Measurements from ENCODE around the gene COLEC12.

The COLEC12 gene

GRCh38 chr18:495017-495416 is 5.5 kb downstream of the COLEC12 start:
- DNase-seq (ENCODE audit: low read depth): no peak
- TF ChIP-seq, protein P1, sequence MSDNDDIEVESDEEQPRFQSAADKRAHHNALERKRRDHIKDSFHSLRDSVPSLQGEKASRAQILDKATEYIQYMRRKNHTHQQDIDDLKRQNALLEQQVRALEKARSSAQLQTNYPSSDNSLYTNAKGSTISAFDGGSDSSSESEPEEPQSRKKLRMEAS (IDR thresholded peaks at IDR 0.05; ENCODE audit: low read depth, low read length): no peak
- TF ChIP-seq POLR2A (IDR thresholded peaks at IDR 0.05; ENCODE audit: extremely low read depth, insufficient read length) (no peak), MYC (IDR thresholded peaks at IDR 0.05; ENCODE audit: low read depth, low read length) (no peak)
- TF ChIP-seq, protein P2, sequence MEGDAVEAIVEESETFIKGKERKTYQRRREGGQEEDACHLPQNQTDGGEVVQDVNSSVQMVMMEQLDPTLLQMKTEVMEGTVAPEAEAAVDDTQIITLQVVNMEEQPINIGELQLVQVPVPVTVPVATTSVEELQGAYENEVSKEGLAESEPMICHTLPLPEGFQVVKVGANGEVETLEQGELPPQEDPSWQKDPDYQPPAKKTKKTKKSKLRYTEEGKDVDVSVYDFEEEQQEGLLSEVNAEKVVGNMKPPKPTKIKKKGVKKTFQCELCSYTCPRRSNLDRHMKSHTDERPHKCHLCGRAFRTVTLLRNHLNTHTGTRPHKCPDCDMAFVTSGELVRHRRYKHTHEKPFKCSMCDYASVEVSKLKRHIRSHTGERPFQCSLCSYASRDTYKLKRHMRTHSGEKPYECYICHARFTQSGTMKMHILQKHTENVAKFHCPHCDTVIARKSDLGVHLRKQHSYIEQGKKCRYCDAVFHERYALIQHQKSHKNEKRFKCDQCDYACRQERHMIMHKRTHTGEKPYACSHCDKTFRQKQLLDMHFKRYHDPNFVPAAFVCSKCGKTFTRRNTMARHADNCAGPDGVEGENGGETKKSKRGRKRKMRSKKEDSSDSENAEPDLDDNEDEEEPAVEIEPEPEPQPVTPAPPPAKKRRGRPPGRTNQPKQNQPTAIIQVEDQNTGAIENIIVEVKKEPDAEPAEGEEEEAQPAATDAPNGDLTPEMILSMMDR (IDR thresholded peaks at IDR 0.05; ENCODE audit: low read depth, low read length): no peak
- H3K4me3 ChIP-seq (ENCODE audit: low read depth, low read length): no peak overlapping the region

DNA sequence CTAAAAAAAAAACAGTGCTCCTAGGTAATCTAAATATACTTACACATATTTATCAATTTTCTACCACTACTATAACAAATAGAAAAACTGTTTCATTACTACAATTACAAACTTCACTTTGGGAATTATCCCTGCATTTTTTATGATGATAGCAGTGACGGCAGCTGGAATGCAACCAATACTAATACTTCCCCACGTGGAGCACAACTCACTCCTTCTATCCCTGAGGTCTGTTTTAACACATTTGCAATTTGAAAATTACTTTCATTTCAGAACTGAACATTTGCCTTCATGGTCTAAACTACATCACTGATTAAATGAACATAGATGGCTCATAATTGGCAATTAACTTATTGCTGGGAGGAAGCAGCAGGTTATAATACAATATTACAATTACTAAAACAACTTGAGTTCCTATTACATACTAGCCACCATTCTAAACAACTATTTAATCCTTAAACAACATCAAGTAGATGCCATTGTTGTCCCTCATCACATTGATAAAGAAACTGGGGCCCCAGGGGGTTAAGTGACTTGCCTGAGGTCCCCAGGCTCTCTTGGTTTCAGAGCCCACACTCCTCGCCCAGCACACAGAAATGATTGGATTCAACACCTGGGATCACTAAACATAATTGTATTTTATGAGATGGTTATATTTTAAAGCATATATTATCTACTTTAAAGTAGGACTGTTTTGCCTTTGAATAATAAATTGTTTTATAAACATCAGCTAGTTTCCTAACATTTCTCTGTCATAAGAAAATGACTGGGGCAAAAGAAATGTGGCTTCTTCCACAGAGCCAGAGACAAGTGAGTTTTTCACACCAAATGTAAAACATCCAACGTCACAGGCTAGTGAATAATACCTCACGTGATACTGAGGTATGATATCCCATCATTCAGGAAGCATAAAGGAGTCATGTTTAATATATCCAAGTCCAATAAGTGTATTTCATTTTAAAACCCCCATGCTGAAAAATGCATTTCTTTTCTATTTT is 6.2 kb downstream of the COLEC12 start:
- DNase-seq (ENCODE audit: low read depth): no peak
- H3K4me3 ChIP-seq (ENCODE audit: low read depth, low read length): no peak overlapping the region
- no peak for TF ChIP-seq POLR2A (IDR thresholded peaks at IDR 0.05; ENCODE audit: extremely low read depth, insufficient read length)
- no peak for TF ChIP-seq MYC (IDR thresholded peaks at IDR 0.05; ENCODE audit: low read depth, low read length)
- TF ChIP-seq, protein P2 (IDR thresholded peaks at IDR 0.05; ENCODE audit: low read depth, low read length): no peak
- TF ChIP-seq, protein P1 (IDR thresholded peaks at IDR 0.05; ENCODE audit: low read depth, low read length): no peak

DNA sequence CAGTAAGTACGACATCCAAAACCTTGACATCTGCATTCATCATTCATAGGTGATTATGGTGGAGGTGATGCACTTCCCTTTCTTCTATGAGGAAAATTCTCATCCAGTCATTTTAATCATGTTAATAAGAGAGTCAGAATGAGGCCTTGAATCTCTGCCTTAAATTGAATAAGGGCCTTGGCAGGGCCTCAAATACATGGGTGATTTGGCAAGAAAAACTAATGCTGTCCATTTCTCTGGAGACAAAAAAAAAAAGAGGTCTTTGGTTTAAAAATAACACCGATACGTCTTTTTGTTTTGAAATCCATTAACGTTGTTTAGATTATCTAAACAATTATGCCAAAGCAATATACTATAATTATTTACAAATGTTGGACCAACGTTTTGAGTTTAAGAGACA is 8.1 kb downstream of the COLEC12 start:
- H3K4me3 ChIP-seq (ENCODE audit: low read depth, low read length): no peak overlapping the region
- DNase-seq (ENCODE audit: low read depth): no peak
- TF ChIP-seq, protein P2 (IDR thresholded peaks at IDR 0.05; ENCODE audit: low read depth, low read length): no peak
- TF ChIP-seq, protein P1 (IDR thresholded peaks at IDR 0.05; ENCODE audit: low read depth, low read length): no peak

GRCh38 chr18:490624-491023 is 9.9 kb downstream of the COLEC12 start:
- TF ChIP-seq, protein P2 (IDR thresholded peaks at IDR 0.05; ENCODE audit: low read depth, low read length): no peak
- TF ChIP-seq MYC (IDR thresholded peaks at IDR 0.05; ENCODE audit: low read depth, low read length) (no peak), POLR2A (IDR thresholded peaks at IDR 0.05; ENCODE audit: extremely low read depth, insufficient read length) (no peak)
- TF ChIP-seq, protein P1 (IDR thresholded peaks at IDR 0.05; ENCODE audit: low read depth, low read length): no peak
- H3K4me3 ChIP-seq (ENCODE audit: low read depth, low read length): no peak overlapping the region
- no peak for DNase-seq (ENCODE audit: low read depth)

- H3K4me3 ChIP-seq (ENCODE audit: low read depth, low read length): no peak overlapping the region
- DNase-seq (ENCODE audit: low read depth): no peak
- TF ChIP-seq, protein P2 (IDR thresholded peaks at IDR 0.05; ENCODE audit: low read depth, low read length): no peak
- TF ChIP-seq POLR2A (IDR thresholded peaks at IDR 0.05; ENCODE audit: extremely low read depth, insufficient read length) (no peak), MYC (IDR thresholded peaks at IDR 0.05; ENCODE audit: low read depth, low read length) (no peak)
- TF ChIP-seq, protein P1 (IDR thresholded peaks at IDR 0.05; ENCODE audit: low read depth, low read length): no peak
These were observed 10.5 kb downstream of the COLEC12 start for GRCh38 chr18:490024-490366.
